Sigmoid colon (tissue), 4 donors: ENCODE results near the gene UBE2Q1.

Source experiments
- CTCF ChIP-seq, 4 experiments: fragments of 450-650 bp in 3 of 4; fragments of 200-600 bp in 1 of 4; IDR thresholded peaks; one replicate each; pipeline ENCODE4 v1.5.1; 2016 to 2019; ENCODE audit warnings: antibody characterized with exemption in 4 of 4, mild to moderate bottlenecking in 3 of 4, moderate library complexity in 2 of 4
- POLR2AphosphoS5 ChIP-seq, 4 donors: sonication (generic); formaldehyde crosslinking; IDR thresholded peaks; one replicate each; pipeline ENCODE4 v1.6.1; 2017; ENCODE audit warnings: antibody characterized with exemption in 4 of 4

GRCh38 chr1:154549202-154549770 is 9.2 kb downstream of the UBE2Q1 start:
- TF ChIP-seq CTCF (IDR thresholded peaks at IDR 0.05) (no peak), POLR2AphosphoS5 (IDR thresholded peaks at IDR 0.05) (no peak)
